ENCODE measurements around the gene CASP12. TPM values are rescaled to one million over a fixed set of nuclear protein-coding genes. Genes with fewer than 3 reads are reported as not detected.

CASP12 gene
- total and polyA plus RNA-seq, 2 donors from 2014 or later, result 0.45 to 0.91 TPM

GRCh38 chr11:104892723-104893511 lies 5.3 kb downstream of the CASP12 start:
- Histone ChIP-seq H3K36me3 (ENCODE audit: control insufficient read depth in 2 of 3, insufficient read depth in 3 of 3, low read length in 3 of 3) (no peaks in the 10 kb centered on the region), H3K27ac (ENCODE audit: low read depth in 2 of 2, low read length in 2 of 2) (no peak overlapping the region), H3K27me3 (ENCODE audit: control insufficient read depth, insufficient read depth, low read length) (no peaks in the 10 kb centered on the region), H3K4me1 (ENCODE audit: control insufficient read depth in 2 of 3, insufficient read depth in 2 of 3, low read depth in 1 of 3, low read length in 3 of 3) (no peaks in the 10 kb centered on the region), H3K4me3 (ENCODE audit: low read length in 3 of 3) (no peak overlapping the region), H3K9ac (ENCODE audit: low read length in 3 of 3) (no peak overlapping the region), H3K9me3 (ENCODE audit: control insufficient read depth in 2 of 3, insufficient read depth in 1 of 3, low read length in 3 of 3) (no peaks in the 10 kb centered on the region)
- FAIRE-seq, result no peak
- intact Hi-C loops (cut with DNase I), result no loop called here
- no peak for TF ChIP-seq CTCF (IDR thresholded peaks at IDR 0.05; ENCODE audit: borderline replicate concordance, extremely low read depth, insufficient read depth)
- no peak for DNase-seq

- intact Hi-C loops (cut with DNase I), result no loop called here
- no peaks in the 10 kb centered on the region for H3K27me3 ChIP-seq (ENCODE audit: control insufficient read depth, insufficient read depth, low read length)
- H3K4me1 ChIP-seq (ENCODE audit: control insufficient read depth in 2 of 3, insufficient read depth in 2 of 3, low read depth in 1 of 3, low read length in 3 of 3), result no peaks in the 10 kb centered on the region
- no peak overlapping the region for H3K9ac ChIP-seq (ENCODE audit: low read length in 3 of 3)
- no peaks in the 10 kb centered on the region for H3K36me3 ChIP-seq (ENCODE audit: control insufficient read depth in 2 of 3, insufficient read depth in 3 of 3, low read length in 3 of 3)
- no peaks in the 10 kb centered on the region for H3K9me3 ChIP-seq (ENCODE audit: control insufficient read depth in 2 of 3, insufficient read depth in 1 of 3, low read length in 3 of 3)
- FAIRE-seq (no peak), DNase-seq (no peak)
- H3K4me3 ChIP-seq (ENCODE audit: low read length in 3 of 3), result no peak overlapping the region
- no peak overlapping the region for H3K27ac ChIP-seq (ENCODE audit: low read depth in 2 of 2, low read length in 2 of 2)
- no peak for TF ChIP-seq CTCF (IDR thresholded peaks at IDR 0.05; ENCODE audit: borderline replicate concordance, extremely low read depth, insufficient read depth)
These were observed 7.1 kb downstream of the CASP12 start for GRCh38 chr11:104891135-104891534.

- Histone ChIP-seq H3K4me1 (ENCODE audit: control insufficient read depth in 2 of 3, insufficient read depth in 2 of 3, low read depth in 1 of 3, low read length in 3 of 3) (no peaks in the 10 kb centered on the region), H3K36me3 (ENCODE audit: control insufficient read depth in 2 of 3, insufficient read depth in 3 of 3, low read length in 3 of 3) (no peaks in the 10 kb centered on the region), H3K27ac (ENCODE audit: low read depth in 2 of 2, low read length in 2 of 2) (no peak overlapping the region), H3K9me3 (ENCODE audit: control insufficient read depth in 2 of 3, insufficient read depth in 1 of 3, low read length in 3 of 3) (no peaks in the 10 kb centered on the region), H3K9ac (ENCODE audit: low read length in 3 of 3) (no peak overlapping the region), H3K4me3 (ENCODE audit: low read length in 3 of 3) (no peak overlapping the region), H3K27me3 (ENCODE audit: control insufficient read depth, insufficient read depth, low read length) (no peaks in the 10 kb centered on the region)
- DNase-seq, result no peak
- TF ChIP-seq CTCF (IDR thresholded peaks at IDR 0.05; ENCODE audit: borderline replicate concordance, extremely low read depth, insufficient read depth), result no peak
- intact Hi-C loops (cut with DNase I), result no loop called here
- FAIRE-seq, result no peak
These were observed 14.9 kb downstream of the CASP12 start for GRCh38 chr11:104883342-104883741.

Measured in kidney (tissue), 14 donors.